GM19238 (cell line): ENCODE data around the gene HUS1B.

Experiments used
- DNase-seq: peaks from one replicate; pipeline ENCODE4 v3.0.0; 2011; ENCODE audit warnings: low spot score; ENCODE audit not compliant: insufficient read length

Gene HUS1B

DNA sequence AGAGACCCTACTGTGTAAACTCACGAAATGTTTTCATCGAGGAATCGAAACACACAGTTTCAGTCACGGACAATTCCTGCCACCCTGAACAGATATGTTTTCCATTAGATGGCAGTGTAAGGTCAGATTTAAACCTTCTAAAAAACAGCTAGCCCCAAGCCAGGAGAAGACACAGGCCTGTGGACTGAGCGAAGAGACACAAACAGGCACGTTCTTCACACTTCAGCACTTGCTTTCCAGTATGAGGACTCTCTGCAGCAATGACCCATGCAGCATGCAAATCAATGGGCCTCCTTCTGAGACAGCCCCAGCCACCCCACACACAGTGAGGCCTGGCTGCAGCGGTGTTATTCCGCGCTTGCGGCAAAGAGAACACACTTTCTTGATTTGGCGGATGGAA is 31.9 kb downstream of the HUS1B start:
- no peak for DNase-seq

DNA sequence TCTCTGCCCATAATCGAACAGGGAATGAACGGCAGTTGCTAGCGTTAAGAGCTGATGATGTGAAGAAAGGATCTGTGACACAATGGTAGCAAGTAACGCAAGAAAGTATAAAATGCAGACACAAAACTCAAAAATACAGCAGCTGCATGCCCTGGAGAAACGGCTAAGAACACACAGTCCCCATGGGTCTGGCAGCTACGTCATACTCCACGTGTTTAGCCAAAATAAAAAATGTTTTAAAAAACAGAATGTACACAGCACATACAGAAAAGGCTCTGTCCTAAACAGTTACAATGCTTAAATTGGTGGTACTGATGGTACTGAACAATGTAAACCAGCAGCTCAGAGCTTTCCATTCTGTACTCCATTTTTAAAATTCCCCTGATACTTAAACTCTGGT is 34.4 kb downstream of the HUS1B start:
- DNase-seq, result no peak

- DNase-seq, result no peak
These were observed 35.0 kb downstream of the HUS1B start for GRCh38 chr6:621931-622330.

- DNase-seq, result no peak
These were observed 36.0 kb downstream of the HUS1B start for GRCh38 chr6:620950-621349.

- DNase-seq, result no peak
These were observed 36.7 kb downstream of the HUS1B start for GRCh38 chr6:620166-620565.

- DNase-seq, result no peak
These were observed 39.3 kb downstream of the HUS1B start for GRCh38 chr6:617456-618100.

DNA sequence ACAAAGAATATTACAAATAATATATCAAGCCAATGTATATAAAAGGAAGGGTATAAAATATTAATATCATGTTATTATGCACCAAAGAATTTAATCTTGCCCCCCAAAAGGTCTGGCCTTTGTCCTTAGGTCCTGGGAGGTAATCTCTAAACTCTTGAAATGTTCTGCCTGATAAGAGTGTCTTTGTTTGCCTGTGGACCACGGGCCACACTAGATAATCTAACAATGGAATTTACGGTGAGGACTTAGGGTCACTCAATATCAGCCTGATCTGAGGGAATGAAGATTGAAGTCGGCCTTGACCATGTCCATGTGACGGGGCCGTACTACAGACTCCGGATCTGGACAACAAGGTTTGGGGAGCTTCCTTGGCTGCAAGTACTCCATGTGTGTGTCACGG is 42.9 kb downstream of the HUS1B start:
- DNase-seq, result no peak

- no peak for DNase-seq
These were observed 45.0 kb downstream of the HUS1B start for GRCh38 chr6:611928-612327.

DNA sequence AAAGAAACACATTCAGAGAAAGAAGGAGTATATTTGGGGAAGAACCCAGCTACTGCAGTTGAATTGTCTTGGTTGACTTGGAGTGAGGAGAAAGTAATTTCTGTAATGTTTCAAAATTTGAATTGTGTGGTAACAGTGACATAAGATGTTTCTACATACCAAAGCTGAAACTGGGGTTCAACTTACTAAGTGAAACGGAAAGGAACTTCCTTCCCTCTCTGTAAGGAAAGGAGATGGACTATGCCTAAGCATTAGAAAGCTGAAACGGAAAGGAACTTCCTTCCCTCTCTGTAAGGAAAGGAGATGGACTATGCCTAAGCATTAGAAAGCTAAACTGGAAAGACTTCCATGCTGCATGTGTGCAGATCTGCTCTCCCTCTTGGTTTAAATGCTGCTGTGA is 46.0 kb downstream of the HUS1B start:
- DNase-seq, result no peak

GRCh38 chr6:609905-610304 is 47.0 kb downstream of the HUS1B start:
- DNase-seq, result no peak

DNA sequence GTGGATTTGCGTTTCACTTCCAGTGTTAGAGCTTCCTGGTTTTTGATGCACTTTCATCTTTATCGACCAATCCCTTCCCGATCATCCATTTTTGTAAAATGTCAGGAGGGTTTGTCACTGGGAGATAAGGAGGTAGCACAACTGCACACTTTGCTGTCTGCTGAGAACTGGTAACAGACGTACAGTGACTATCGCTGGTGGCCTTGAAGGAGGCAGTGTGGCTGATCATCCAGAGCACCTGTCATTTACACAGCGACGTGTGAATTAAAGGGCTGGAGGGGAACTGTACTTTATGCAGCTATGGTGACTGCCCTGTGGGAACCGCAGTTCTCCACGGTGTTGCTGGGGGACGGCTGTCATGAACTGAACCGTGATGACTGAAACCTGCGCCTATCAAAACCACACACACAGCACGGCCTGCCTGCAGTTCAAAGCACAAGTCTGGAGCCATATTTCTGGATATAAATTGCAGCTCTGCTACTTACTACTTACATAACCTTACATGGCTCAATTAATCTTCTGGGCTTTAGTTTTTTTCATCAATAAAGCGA is 50.0 kb downstream of the HUS1B start:
- DNase-seq, result no peak
